SU-DHL-6 (cell line): ENCODE measurements around the gene CLTB.

ENCODE experiments used
- H2AFZ ChIP-seq: fragments of 200-600 bp; sonication (generic); 2 replicates; pipeline ENCODE4 v1.6.1; 2014; ENCODE audit warnings: low read depth, mild to moderate bottlenecking, moderate library complexity, mixed read lengths, antibody characterized with exemption, low read length; ENCODE audit not compliant: severe bottlenecking
- H3F3A ChIP-seq: fragments of 200-600 bp; shearing (Covaris generic); 2 replicates; pipeline ENCODE4 v1.6.0; 2016; ENCODE audit warnings: antibody characterized with exemption, mild to moderate bottlenecking; ENCODE audit not compliant: insufficient read depth
- H3K27ac ChIP-seq: fragments of 200-600 bp; sonication (generic); 2 replicates; pipeline ENCODE4 v1.5.1; 2016; ENCODE audit warnings: low read depth, mild to moderate bottlenecking, low read length, moderate library complexity, mixed read lengths
- H3K27me3 ChIP-seq: fragments of 200-600 bp; sonication (generic), shearing (Covaris generic); 2 replicates; pipeline ENCODE4 v1.6.0; 2014; ENCODE audit warnings: mild to moderate bottlenecking, low read length
- H3K36me3 ChIP-seq: fragments of 200-600 bp; sonication (generic); 2 replicates; pipeline ENCODE4 v1.6.1; 2014; ENCODE audit warnings: mild to moderate bottlenecking, low read length, mixed read lengths
- H3K4me2 ChIP-seq: fragments of 300-600, 200-600 bp; shearing (Covaris generic), sonication (generic); 2 replicates; pipeline ENCODE4 v1.6.0; 2014; ENCODE audit warnings: low read length, low read depth, mild to moderate bottlenecking; ENCODE audit not compliant: poor library complexity, severe bottlenecking
- H3K4me3 ChIP-seq: fragments of 200-600 bp; sonication (generic); 2 replicates; pipeline ENCODE4 v1.5.1; 2014; ENCODE audit warnings: antibody characterized with exemption, low read length, mild to moderate bottlenecking, mixed read lengths; ENCODE audit not compliant: insufficient read depth, poor library complexity, severe bottlenecking
- H3K79me2 ChIP-seq: fragments of 200-600 bp; sonication (generic); 2 replicates; pipeline ENCODE4 v1.6.1; 2014; ENCODE audit warnings: mild to moderate bottlenecking, low read length, moderate library complexity; ENCODE audit not compliant: insufficient read depth
- H3K9ac ChIP-seq: fragments of 200-600 bp; sonication (generic); 2 replicates; pipeline ENCODE4 v1.7.0; 2014; ENCODE audit warnings: mild to moderate bottlenecking, low read length
- H3K9me2 ChIP-seq: fragments of 200-600 bp; sonication (generic); replicated peaks from 2 replicates; pipeline ENCODE4 v1.6.1; 2014; ENCODE audit warnings: low read length; ENCODE audit not compliant: insufficient read depth
- H3K9me3 ChIP-seq: fragments of 200-600 bp; sonication (generic); 2 replicates; pipeline ENCODE4 v1.6.1; 2014; ENCODE audit warnings: low read length, mixed read lengths; ENCODE audit not compliant: insufficient read depth
- H4K20me1 ChIP-seq: fragments of 200-600 bp; sonication (generic); 2 replicates; pipeline ENCODE4 v1.6.1; 2014; ENCODE audit warnings: low read depth, mild to moderate bottlenecking, antibody characterized with exemption, low read length, moderate library complexity, mixed read lengths
- EZH2phosphoT487 ChIP-seq: fragments of 200-600 bp; sonication (generic), shearing (Covaris generic); conservative IDR thresholded peaks from 2 replicates; pipeline ENCODE4 v1.6.1; 2018; ENCODE audit warnings: mild to moderate bottlenecking, antibody characterized with exemption, low read length, moderate library complexity, mixed read lengths
- TF ChIP-seq, protein P1 (sequence below): fragments of 200-600 bp; sonication (generic); IDR thresholded peaks from one replicate; pipeline ENCODE4 v1.5.1; 2017; ENCODE audit warnings: antibody characterized with exemption, mild to moderate bottlenecking, low read length, moderate library complexity; ENCODE audit not compliant: insufficient read depth, poor library complexity, severe bottlenecking

The CLTB gene

DNA sequence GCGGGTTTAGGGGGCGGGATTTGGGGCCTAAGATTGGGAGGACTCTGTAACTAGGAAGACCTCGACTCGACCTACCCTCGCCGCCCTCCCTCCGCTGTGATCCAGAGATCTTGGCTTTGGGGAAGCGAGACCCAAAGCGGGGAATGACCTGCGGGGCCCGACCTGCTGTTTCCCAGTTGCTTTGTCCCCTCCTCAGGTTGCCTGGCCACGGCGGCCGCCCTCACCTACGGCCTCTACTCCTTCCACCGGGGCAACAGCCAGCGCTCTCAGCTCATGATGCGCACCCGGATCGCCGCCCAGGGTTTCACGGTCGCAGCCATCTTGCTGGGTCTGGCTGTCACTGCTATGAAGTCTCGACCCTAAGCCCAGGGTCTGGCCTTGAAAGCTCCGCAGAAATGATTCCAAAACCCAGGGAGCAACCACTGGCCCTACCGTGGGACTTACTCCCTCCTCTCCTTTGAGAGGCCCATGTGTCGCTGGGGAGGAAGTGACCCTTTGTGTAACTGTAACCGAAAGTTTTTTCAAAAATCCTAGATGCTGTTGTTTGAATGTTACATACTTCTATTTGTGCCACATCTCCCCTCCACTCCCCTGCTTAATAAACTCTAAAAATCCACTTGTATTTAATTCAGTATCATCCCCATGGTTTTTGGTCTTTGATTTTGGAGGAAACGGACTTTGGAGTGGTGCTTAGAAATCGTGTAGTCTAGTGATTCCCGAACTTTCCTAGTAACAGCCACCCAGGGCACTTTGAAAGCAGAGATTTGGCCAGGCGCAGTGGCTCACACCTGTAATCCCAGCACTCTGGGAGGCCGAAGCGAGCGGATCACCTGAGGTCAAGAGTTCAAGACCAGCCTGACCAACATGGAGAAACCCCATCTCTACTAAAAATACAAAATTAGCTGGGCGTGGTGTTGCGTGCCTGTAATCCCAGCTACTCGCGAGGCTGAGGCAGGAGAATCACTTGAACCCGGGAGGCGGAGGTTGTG lies 26.9 kb downstream of the CLTB start:
- H3K9me3 ChIP-seq: no peaks in the 10 kb centered on the region
- H3K27me3 ChIP-seq: no peaks in the 10 kb centered on the region
- peak overlapping the region; percentile 85 for H3K9ac ChIP-seq
- 0 out of 2 replicates have a peak, but pooled peaks cover 3% of the 10 kb centered on the region for H3F3A ChIP-seq
- H3K9me2 ChIP-seq: no peaks in the 10 kb centered on the region
- peak overlapping the region; percentile 95 for H3K4me2 ChIP-seq
- peak overlapping the region; percentile 92 for H3K4me3 ChIP-seq
- peak overlapping the region; percentile 68 for H3K27ac ChIP-seq
- peaks cover 12% of the 10 kb centered on the region for H3K36me3 ChIP-seq
- TF ChIP-seq EZH2phosphoT487: no peak
- TF ChIP-seq, protein P1, sequence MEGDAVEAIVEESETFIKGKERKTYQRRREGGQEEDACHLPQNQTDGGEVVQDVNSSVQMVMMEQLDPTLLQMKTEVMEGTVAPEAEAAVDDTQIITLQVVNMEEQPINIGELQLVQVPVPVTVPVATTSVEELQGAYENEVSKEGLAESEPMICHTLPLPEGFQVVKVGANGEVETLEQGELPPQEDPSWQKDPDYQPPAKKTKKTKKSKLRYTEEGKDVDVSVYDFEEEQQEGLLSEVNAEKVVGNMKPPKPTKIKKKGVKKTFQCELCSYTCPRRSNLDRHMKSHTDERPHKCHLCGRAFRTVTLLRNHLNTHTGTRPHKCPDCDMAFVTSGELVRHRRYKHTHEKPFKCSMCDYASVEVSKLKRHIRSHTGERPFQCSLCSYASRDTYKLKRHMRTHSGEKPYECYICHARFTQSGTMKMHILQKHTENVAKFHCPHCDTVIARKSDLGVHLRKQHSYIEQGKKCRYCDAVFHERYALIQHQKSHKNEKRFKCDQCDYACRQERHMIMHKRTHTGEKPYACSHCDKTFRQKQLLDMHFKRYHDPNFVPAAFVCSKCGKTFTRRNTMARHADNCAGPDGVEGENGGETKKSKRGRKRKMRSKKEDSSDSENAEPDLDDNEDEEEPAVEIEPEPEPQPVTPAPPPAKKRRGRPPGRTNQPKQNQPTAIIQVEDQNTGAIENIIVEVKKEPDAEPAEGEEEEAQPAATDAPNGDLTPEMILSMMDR: no peak
- H3K79me2 ChIP-seq: peaks cover 52% of the 10 kb centered on the region
- peaks cover 8% of the 10 kb centered on the region; the same call in 1 of the 2 replicates for H4K20me1 ChIP-seq
- no peak overlapping the region for H2AFZ ChIP-seq

DNA sequence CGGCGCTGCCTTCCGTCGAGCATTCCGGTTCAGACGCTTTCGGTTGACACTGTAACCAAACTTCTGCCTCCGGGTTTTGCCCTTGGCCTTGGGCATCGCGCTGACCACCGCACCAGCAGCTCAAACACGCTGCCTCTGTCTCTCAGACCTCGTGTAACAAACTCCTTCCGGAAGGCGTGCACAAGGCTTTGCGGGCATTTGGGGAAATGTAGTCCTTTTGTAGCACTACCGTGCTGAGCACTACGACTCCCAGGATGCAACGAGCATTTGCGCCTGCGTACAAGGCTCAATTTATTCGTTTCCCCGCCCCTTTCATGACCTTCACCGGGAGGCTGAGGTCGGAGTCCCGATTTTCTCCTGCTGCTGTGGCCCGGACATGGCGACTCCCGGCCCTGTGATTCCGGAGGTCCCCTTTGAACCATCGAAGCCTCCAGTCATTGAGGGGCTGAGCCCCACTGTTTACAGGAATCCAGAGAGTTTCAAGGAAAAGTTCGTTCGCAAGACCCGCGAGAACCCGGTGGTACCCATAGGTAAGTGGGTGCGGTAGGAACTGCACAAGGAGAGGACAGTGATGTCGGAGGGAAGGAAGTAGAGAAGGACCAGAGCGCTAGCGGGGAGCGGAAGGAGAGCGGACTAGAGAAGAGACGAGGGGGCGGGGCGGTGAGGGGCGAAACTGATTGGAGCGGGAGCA lies 27.8 kb downstream of the CLTB start, which contains the start of the genes HIGD2A and NOP16:
Gene HIGD2A, plus strand, starts transcription at position 308 of the 691 bp plus-strand sequence. Its CDS starts 69 bp downstream, at position 377.
Gene NOP16, minus strand, starts transcription at position 155 of the 691 bp plus-strand sequence. Its CDS starts 59 bp downstream, at position 96.
- Histone ChIP-seq H3K27me3 (no peaks in the 10 kb centered on the region), H3K4me2 (peak within 1 kb of the TSS; percentile 95), H3F3A (0 out of 2 replicates have a peak, but pooled peaks cover 3% of the 10 kb centered on the region), H3K9ac (peak within 1 kb of the TSS; percentile 85), H3K79me2 (peaks cover 52% of the 10 kb centered on the region), H3K9me2 (no peaks in the 10 kb centered on the region), H2AFZ (peak within 1 kb of the TSS; percentile 88), H3K4me3 (peak within 1 kb of the TSS; percentile 92), H4K20me1 (peaks cover 8% of the 10 kb centered on the region; the same call in 1 of the 2 replicates), H3K9me3 (no peaks in the 10 kb centered on the region), H3K27ac (peak within 1 kb of the TSS; percentile 88), H3K36me3 (peaks cover 12% of the 10 kb centered on the region)
- TF ChIP-seq, protein P1: no peak
- no peak for TF ChIP-seq EZH2phosphoT487

DNA sequence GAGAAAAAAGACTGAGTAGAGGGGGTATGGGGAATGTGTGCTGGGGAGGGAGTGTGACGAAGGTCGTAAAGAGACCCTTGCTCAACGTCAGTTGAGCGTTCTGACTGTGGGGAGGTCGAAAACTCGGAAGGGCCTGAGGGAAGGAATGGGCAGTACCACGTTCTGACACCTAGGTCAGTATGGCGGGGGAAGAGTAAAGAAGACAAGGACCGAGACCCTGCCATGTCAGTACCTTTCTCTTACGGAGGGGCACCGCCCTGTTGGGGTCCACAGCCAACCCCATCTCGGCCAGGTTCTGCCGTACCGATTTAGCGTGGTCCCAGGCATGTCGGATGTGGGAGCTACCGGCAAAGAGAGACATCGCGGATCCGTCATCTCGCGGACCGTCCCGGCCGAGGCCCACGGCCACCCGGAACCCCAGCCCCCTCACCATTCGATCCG lies 28.3 kb downstream of the CLTB start:
- Histone ChIP-seq H3K4me2 (peak overlapping the region; percentile 78), H3K79me2 (peaks cover 52% of the 10 kb centered on the region), H3K9ac (peak overlapping the region; percentile 85), H3K27me3 (no peaks in the 10 kb centered on the region), H3K4me3 (peak overlapping the region; percentile 92), H3K9me2 (no peaks in the 10 kb centered on the region), H3K27ac (no peak overlapping the region; the same call in 1 of the 2 replicates), H3K9me3 (no peaks in the 10 kb centered on the region), H4K20me1 (peaks cover 8% of the 10 kb centered on the region; the same call in 1 of the 2 replicates), H2AFZ (peak overlapping the region; percentile 14), H3F3A (0 out of 2 replicates have a peak, but pooled peaks cover 3% of the 10 kb centered on the region), H3K36me3 (peaks cover 12% of the 10 kb centered on the region)
- TF ChIP-seq EZH2phosphoT487: no peak
- TF ChIP-seq, protein P1: no peak
